Measurements from ENCODE around the gene RAB11FIP5.

DNA sequence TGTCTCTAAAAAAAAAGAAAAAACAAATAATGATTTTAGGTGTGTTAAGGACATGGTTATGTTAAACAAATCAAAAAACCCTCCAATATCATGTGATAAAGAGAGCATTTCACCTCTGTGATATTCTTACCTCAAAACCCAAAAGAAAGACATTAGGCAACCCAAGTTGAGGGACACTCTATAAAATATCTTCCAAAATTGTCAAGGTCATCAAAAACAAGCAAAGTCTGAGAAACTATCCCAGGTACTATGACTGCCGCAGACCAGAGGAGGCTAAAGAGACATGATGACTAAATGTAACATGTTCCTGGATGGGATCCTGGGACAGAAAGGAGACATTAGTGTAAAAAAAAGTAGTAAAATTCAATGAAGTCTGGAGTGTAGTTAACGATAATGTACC, 45.7 kb downstream of the RAB11FIP5 start:
- no peak for TF ChIP-seq GATA2 (IDR thresholded peaks at IDR 0.05; ENCODE audit: low read depth, low read length)
- TF ChIP-seq GATA3 (IDR thresholded peaks at IDR 0.05; ENCODE audit: low read depth, low read length): no peak

Data from SH-SY5Y (cell line).